Kidney epithelial cell (primary cell): Measurements from ENCODE around the gene CYTH1. TPM values are rescaled to one million over a fixed set of nuclear protein-coding genes. Genes with fewer than 3 reads are reported as not detected.

Experiments
- DNase-seq: peaks from one replicate; pipeline ENCODE4 v3.0.0-alpha.2; 2010; ENCODE audit warnings: low read depth
- H3K27me3 ChIP-seq: 2 replicates; pipeline ENCODE4 v1.6.0; 2011; ENCODE audit warnings: low read length; ENCODE audit not compliant: control insufficient read depth, insufficient read depth
- H3K36me3 ChIP-seq: 2 replicates; pipeline ENCODE4 v1.5.1; 2011; ENCODE audit warnings: low read length; ENCODE audit not compliant: control insufficient read depth, insufficient read depth
- H3K4me3 ChIP-seq: 2 replicates; pipeline ENCODE4 v1.5.1; 2011; ENCODE audit warnings: low read depth, mild to moderate bottlenecking, control low read depth, low read length
- total RNA-seq: library from RNA; depleted of rRNA; stranded (reverse); fragments of >200 nt; gene quantifications from 2 replicates; pipeline ENCODE4 v1.2.3, GENCODE V29; 2015
- TF ChIP-seq, protein P1 (sequence below): IDR thresholded peaks from 2 replicates; pipeline ENCODE4 v1.5.1; 2011; ENCODE audit warnings: mild to moderate bottlenecking, moderate library complexity, low read length, control low read depth, inconsistent platforms; ENCODE audit not compliant: insufficient read depth, poor library complexity, severe bottlenecking

The CYTH1 gene
- total RNA-seq, 1 donor from 2014 or later, result 34.1 TPM

GRCh38 chr17:78652913-78653312, 129.2 kb downstream of the CYTH1 start:
- H3K27me3 ChIP-seq, result no peaks in the 10 kb centered on the region
- H3K4me3 ChIP-seq, result no peak overlapping the region
- H3K36me3 ChIP-seq, result no peaks in the 10 kb centered on the region
- TF ChIP-seq, protein P1, sequence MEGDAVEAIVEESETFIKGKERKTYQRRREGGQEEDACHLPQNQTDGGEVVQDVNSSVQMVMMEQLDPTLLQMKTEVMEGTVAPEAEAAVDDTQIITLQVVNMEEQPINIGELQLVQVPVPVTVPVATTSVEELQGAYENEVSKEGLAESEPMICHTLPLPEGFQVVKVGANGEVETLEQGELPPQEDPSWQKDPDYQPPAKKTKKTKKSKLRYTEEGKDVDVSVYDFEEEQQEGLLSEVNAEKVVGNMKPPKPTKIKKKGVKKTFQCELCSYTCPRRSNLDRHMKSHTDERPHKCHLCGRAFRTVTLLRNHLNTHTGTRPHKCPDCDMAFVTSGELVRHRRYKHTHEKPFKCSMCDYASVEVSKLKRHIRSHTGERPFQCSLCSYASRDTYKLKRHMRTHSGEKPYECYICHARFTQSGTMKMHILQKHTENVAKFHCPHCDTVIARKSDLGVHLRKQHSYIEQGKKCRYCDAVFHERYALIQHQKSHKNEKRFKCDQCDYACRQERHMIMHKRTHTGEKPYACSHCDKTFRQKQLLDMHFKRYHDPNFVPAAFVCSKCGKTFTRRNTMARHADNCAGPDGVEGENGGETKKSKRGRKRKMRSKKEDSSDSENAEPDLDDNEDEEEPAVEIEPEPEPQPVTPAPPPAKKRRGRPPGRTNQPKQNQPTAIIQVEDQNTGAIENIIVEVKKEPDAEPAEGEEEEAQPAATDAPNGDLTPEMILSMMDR, result no peak
- DNase-seq, result no peak

- H3K27me3 ChIP-seq, result no peaks in the 10 kb centered on the region
- no peaks in the 10 kb centered on the region for H3K36me3 ChIP-seq
- DNase-seq, result no peak
- no peak overlapping the region for H3K4me3 ChIP-seq
- TF ChIP-seq, protein P1, result no peak
These were observed 130.0 kb downstream of the CYTH1 start for GRCh38 chr17:78652024-78652423.

DNA sequence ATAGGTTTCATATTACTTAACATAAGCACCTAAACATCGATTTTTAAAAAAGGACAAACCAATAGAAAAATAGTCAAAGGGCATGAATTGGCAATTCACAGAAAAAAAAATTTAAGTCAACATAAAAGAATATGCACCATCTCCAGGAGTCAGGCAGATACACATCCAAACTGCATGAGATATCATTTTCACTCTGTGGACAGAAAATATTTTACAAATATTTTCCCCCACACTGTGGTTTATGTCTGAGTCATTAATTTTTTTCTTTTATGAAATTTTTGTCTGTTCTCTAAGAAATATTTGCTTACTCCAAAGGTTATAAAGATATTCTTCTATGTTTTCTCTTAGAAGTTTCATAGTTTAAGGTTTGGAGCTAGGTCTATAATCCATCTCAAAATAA, 130.5 kb downstream of the CYTH1 start:
- H3K36me3 ChIP-seq, result no peaks in the 10 kb centered on the region
- no peaks in the 10 kb centered on the region for H3K27me3 ChIP-seq
- H3K4me3 ChIP-seq, result no peak overlapping the region
- TF ChIP-seq, protein P1, result no peak
- DNase-seq, result no peak

DNA sequence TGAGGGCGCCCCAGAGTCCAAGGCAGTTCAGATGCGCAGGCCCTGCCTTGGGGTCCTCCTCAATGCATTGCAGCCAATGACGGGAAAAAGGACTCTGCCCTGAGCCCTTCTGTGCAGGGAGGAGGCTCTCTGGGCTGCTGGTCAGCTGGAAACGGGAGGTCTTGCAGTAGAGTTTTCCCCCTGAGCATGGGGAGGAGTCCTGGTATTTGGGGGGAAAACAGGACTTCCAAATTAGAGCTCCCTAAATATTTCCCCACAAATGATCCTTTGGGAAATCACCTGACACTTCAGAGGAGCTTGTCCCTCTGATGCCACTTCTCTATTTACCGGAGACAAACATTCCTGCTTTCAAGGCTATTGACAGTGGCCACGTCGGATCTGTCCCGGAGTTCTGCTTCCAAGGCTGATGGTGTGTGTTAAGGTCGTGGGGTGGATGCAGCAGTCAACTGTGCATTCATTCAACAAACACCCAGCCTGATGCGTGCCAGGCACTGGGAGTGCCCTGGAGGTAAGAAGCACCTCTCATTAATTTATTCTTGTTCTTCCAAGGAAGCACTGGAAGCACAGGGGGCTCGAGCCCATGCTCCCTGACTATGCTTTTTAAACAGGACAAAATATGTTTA, 131.9 kb downstream of the CYTH1 start:
- no peaks in the 10 kb centered on the region for H3K36me3 ChIP-seq
- no peaks in the 10 kb centered on the region for H3K27me3 ChIP-seq
- TF ChIP-seq, protein P1, result no peak
- no peak for DNase-seq
- H3K4me3 ChIP-seq, result no peak overlapping the region

GRCh38 chr17:78648293-78648692, 133.8 kb downstream of the CYTH1 start:
- Histone ChIP-seq H3K4me3 (no peak overlapping the region), H3K27me3 (no peaks in the 10 kb centered on the region), H3K36me3 (no peaks in the 10 kb centered on the region)
- no peak for DNase-seq
- TF ChIP-seq, protein P1, result no peak

GRCh38 chr17:78647032-78647431, 135.0 kb downstream of the CYTH1 start:
- TF ChIP-seq, protein P1, result no peak
- Histone ChIP-seq H3K36me3 (no peaks in the 10 kb centered on the region), H3K4me3 (no peak overlapping the region), H3K27me3 (no peaks in the 10 kb centered on the region)
- no peak for DNase-seq
